Measurements from ENCODE around the gene INO80C. TPM values are rescaled to one million over a fixed set of nuclear protein-coding genes. Genes with fewer than 3 reads are reported as not detected.
A peak's percentile ranks its signal among the peaks of the same experiment; 100 is the strongest.

Gene INO80C, protein sequence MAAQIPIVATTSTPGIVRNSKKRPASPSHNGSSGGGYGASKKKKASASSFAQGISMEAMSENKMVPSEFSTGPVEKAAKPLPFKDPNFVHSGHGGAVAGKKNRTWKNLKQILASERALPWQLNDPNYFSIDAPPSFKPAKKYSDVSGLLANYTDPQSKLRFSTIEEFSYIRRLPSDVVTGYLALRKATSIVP
- 10 to 100 TPM; 10.4 to 13.3 (median 12.1) TPM for total RNA-seq (2021; fragmentation: NEBNext Ultra II Directional; extraction: Animal tissue kit (Norgen Biotek cat#: 25700))
- long read RNA-seq, transcript INO80C-202 (5 exons, 974 nt), result major isoform, 9 of 10 reads
- long read RNA-seq, partial matches to known transcripts, result 0 of 10 reads
- long read RNA-seq, other reads (novel, unspliced or antisense), result 0 of 10 reads

DNA sequence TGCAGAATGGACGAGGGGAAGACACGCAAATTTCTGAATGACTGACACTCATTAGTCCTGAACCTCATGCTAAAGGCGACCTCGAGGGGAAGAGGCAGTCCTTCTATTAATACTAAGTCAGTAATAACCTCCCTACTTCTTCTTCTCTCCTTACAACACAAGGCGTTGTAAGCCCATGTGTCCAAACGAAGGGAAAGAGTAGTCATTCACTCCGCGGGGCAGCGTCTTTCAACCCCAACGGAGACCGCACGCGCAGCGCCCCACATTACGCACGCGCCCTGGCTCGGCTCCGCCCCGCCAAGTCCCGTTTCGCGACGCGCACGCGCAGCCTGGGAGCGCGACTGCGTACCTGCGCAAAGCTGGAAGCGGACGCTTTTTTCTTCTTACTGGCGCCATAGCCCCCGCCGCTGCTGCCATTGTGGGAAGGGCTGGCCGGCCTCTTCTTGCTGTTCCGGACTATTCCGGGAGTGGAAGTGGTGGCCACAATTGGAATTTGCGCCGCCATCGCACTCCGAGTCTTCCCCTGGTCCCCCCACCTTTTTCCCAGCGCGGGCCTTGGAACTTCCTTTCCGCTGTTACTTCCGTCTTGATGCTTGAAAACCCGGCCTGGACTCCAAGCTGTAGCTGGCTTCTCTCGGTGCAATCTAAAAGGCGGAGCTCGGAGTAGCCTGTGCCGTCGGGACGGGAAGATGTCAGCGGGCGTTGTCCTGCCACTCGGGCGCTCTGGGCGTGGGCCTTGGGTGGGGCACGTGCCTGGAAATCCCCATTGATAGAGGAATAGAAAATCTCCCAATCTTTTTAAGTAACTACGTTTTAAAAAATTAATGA is at the start of gene INO80C:
TSS of gene INO80C (minus strand) at position 591 of the 828 bp plus-strand sequence. CDS start at position 505, 86 bp downstream.
- peaks cover 36% of the 10 kb centered on the region for H3K4me1 Mint-ChIP-seq (ENCODE audit: low read depth)
- no peaks in the 10 kb centered on the region for H3K9me3 Mint-ChIP-seq
- peak; percentile 87 for DNase-seq
- H3K27ac Mint-ChIP-seq, result peak within 1 kb of the TSS; percentile 96
- H3K4me3 Mint-ChIP-seq, result peak within 1 kb of the TSS; percentile 96
- no peak for TF ChIP-seq CTCF (IDR thresholded peaks at IDR 0.05)
- no peaks in the 10 kb centered on the region; the same call in 1 of the 2 replicates for H3K36me3 Mint-ChIP-seq (ENCODE audit: low read depth)
- peaks cover 4% of the 10 kb centered on the region for H3K27me3 Mint-ChIP-seq (ENCODE audit: insufficient read depth)

- Mint-ChIP-seq H3K4me1 (ENCODE audit: low read depth) (no peaks in the 10 kb centered on the region), H3K27me3 (ENCODE audit: insufficient read depth) (peaks cover 11% of the 10 kb centered on the region), H3K4me3 (no peak overlapping the region), H3K27ac (no peak overlapping the region), H3K9me3 (no peaks in the 10 kb centered on the region), H3K36me3 (ENCODE audit: low read depth) (no peaks in the 10 kb centered on the region)
- DNase-seq, result no peak
- no peak for TF ChIP-seq CTCF (IDR thresholded peaks at IDR 0.05)
These were observed 49.3 kb upstream of the INO80C start for GRCh38 chr18:35547008-35547605.

- peaks cover 7% of the 10 kb centered on the region for H3K27me3 Mint-ChIP-seq (ENCODE audit: insufficient read depth)
- H3K27ac Mint-ChIP-seq, result no peak overlapping the region
- no peaks in the 10 kb centered on the region for H3K36me3 Mint-ChIP-seq (ENCODE audit: low read depth)
- H3K4me3 Mint-ChIP-seq, result no peak overlapping the region
- no peaks in the 10 kb centered on the region for H3K4me1 Mint-ChIP-seq (ENCODE audit: low read depth)
- no peaks in the 10 kb centered on the region for H3K9me3 Mint-ChIP-seq
- no peak for DNase-seq
- no peak for TF ChIP-seq CTCF (IDR thresholded peaks at IDR 0.05)
These were observed 44.6 kb upstream of the INO80C start for GRCh38 chr18:35542356-35542755.

GRCh38 chr18:35535297-35535696 is 37.5 kb upstream of the INO80C start:
- Mint-ChIP-seq H3K4me1 (ENCODE audit: low read depth) (no peaks in the 10 kb centered on the region), H3K36me3 (ENCODE audit: low read depth) (no peaks in the 10 kb centered on the region), H3K4me3 (no peak overlapping the region), H3K27me3 (ENCODE audit: insufficient read depth) (peaks cover 2% of the 10 kb centered on the region; the same call in 1 of the 2 replicates), H3K27ac (no peak overlapping the region), H3K9me3 (peaks cover 3% of the 10 kb centered on the region)
- DNase-seq, result no peak
- TF ChIP-seq CTCF (IDR thresholded peaks at IDR 0.05), result no peak

DNA sequence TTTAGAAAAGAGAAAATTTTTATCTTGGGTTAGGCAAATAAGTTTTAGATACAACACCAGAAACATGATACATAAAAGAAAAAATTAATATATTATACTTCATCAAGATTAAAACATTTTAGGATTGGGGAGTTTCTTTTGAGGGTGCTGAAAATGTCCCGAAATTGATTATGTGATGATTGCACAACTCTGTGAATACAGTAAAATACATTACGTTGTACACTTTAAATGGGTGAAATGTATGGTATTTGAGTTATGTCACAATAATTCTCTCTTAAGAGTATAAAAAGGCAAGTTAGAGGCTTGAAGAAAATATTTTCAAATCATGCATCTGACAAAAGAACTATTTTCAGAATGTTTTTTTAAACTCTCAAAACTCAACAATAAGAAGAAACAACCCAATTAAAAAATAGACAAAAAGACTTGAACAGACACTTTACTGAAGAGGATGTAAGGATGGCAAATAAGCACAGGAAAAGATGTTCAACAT is 36.2 kb upstream of the INO80C start:
- Mint-ChIP-seq H3K9me3 (peaks cover 3% of the 10 kb centered on the region), H3K36me3 (ENCODE audit: low read depth) (no peaks in the 10 kb centered on the region), H3K4me3 (no peak overlapping the region), H3K27ac (no peak overlapping the region), H3K27me3 (ENCODE audit: insufficient read depth) (peaks cover 4% of the 10 kb centered on the region; the same call in 1 of the 2 replicates), H3K4me1 (ENCODE audit: low read depth) (no peaks in the 10 kb centered on the region)
- no peak for DNase-seq
- no peak for TF ChIP-seq CTCF (IDR thresholded peaks at IDR 0.05)

Measured in HFFc6 (cell line).